SK-MEL-5 (cell line): Measurements from ENCODE around the gene PTPRM. TPM values are rescaled to one million over a fixed set of nuclear protein-coding genes. Genes with fewer than 3 reads are reported as not detected.

Experiments
- DNase-seq: peaks from one replicate; pipeline ENCODE4 v3.0.0-alpha.2; 2016; ENCODE audit warnings: low read depth, low spot score
- in situ Hi-C: cut with HindIII; loops from 2 replicates; pipeline ENCODE4 v1.10.0; 2016; ENCODE audit warnings: low sequenced_read_pairs, high pct_unique_total_duplicates, low pct_unique_long_range_greater_than_20kb
- total RNA-seq: library from RNA; depleted of rRNA; stranded (reverse); fragments of >200 nt; shearing (Covaris generic); gene quantifications from 2 replicates; pipeline ENCODE4 v1.2.3, GENCODE V29; 2014

The PTPRM gene
- total RNA-seq, 1 experiment from 2014 or later, result 43.7 TPM

GRCh38 chr18:8174771-8175170 lies 607.7 kb downstream of the PTPRM start:
- DNase-seq, result peak; percentile 11
- in situ Hi-C loops, result loop anchor here (10.0 kb wide), 1 partner anchor 300 kb away; no protein-coding TSS in a partner anchor

DNA sequence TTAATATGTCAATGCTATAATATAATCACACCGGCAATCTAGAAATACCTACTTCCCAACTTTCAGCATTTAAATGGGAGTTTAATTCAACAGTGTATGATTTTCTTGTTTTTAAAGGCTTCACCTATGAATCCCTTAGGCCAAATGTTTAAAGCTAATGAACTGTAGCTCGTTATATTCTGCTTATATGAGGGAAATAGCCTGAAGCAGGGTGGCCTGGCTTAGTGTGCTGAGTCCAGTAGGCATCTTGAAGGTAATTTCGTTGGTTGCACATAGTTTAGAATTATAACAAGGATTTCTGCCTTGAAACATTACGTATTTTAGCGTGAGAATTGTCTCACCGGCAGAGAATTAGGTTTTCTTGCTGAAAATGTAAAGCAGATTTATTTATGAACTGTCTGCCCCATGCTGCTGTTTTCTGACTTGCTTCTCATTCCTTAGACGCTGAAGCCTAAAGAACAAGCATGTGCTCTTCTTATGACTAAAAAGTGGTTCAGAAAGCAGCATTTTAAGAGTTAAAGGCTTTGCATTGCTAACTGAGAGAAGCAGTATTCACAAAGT lies 608.5 kb downstream of the PTPRM start:
- in situ Hi-C loops, result loop anchor here (10.0 kb wide), 1 partner anchor 299 kb away; no protein-coding TSS in a partner anchor
- DNase-seq, result no peak

- peak; percentile 98 for DNase-seq
- in situ Hi-C loops, result loop anchor here (10.0 kb wide), 1 partner anchor 299 kb away; no protein-coding TSS in a partner anchor
Measured at GRCh38 chr18:8176109-8176508, 609.0 kb downstream of the PTPRM start.

DNA sequence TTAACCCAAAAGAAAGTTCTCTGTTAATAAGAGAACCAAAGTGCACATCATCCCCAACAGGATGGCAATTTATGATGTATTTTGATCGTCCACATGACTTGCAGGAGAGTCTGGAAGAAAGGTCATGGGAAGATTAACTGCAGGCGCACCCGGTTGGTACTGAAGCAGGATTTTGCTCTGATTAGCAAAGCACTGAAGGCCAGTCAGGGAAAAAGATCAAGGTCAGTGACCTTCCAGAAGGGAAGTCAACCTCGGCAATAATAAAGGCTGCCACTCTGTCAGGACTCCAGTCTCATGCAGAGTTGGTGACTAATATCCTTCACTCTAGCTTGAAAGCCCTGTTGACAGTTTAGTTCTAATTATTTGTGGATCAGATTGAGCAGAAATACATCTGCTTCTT lies 609.4 kb downstream of the PTPRM start:
- in situ Hi-C loops, result loop anchor here (10.0 kb wide), 1 partner anchor 298 kb away; no protein-coding TSS in a partner anchor
- DNase-seq, result peak; percentile 97

GRCh38 chr18:8177330-8178016 lies 610.4 kb downstream of the PTPRM start:
- in situ Hi-C loops, result loop anchor here (10.0 kb wide), 1 partner anchor 297 kb away; no protein-coding TSS in a partner anchor
- DNase-seq, result peak; percentile 90

DNA sequence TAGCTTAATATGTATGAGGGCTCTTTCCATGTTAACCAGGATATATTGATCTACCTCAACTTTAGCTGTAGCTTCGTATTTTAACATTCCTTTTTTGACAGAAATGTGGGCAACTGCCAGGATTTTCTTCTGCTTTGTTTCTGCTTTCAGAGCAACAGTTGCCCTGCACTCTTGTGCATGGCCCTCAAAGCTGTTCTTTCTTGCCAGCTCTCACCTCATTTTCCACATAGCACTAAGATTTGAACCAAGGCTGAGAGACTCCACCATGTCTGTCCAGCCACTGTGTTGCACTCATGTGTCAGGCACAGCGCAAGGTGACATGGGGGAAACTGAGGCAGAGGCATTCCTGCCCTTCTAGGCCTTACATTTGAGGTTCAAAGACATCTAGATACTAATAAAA lies 619.3 kb downstream of the PTPRM start:
- in situ Hi-C loops, result no loop called here
- DNase-seq, result no peak

GRCh38 chr18:8188184-8188583 lies 621.1 kb downstream of the PTPRM start:
- in situ Hi-C loops, result no loop called here
- DNase-seq, result no peak

GRCh38 chr18:8190980-8191379 lies 623.9 kb downstream of the PTPRM start:
- in situ Hi-C loops, result no loop called here
- DNase-seq, result no peak

DNA sequence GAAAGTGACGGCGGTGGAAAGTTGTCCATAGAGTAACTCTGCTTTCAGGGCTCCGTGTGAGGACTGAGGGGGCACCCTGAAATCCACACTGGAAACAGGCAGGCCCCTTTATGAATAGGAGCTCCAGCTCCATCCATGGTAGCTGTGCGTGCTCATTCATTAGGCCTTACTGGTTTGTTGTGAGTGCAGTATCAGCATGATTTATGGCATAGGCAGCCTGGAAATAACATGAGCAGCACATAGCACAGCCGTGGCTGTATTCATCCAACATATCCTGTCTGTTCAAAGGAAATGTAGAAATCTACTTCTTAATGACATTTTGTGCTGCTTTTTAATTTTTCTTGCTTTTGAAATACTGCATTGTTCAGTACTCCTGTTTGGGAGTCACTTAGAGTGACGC lies 627.3 kb downstream of the PTPRM start:
- in situ Hi-C loops, result no loop called here
- no peak for DNase-seq

- in situ Hi-C loops, result no loop called here
- DNase-seq, result no peak
Measured at GRCh38 chr18:8196238-8196637, 629.1 kb downstream of the PTPRM start.

GRCh38 chr18:8197499-8197898 lies 630.4 kb downstream of the PTPRM start:
- in situ Hi-C loops, result no loop called here
- DNase-seq, result no peak

GRCh38 chr18:8207996-8208395 lies 640.9 kb downstream of the PTPRM start:
- in situ Hi-C loops, result no loop called here
- DNase-seq, result no peak

DNA sequence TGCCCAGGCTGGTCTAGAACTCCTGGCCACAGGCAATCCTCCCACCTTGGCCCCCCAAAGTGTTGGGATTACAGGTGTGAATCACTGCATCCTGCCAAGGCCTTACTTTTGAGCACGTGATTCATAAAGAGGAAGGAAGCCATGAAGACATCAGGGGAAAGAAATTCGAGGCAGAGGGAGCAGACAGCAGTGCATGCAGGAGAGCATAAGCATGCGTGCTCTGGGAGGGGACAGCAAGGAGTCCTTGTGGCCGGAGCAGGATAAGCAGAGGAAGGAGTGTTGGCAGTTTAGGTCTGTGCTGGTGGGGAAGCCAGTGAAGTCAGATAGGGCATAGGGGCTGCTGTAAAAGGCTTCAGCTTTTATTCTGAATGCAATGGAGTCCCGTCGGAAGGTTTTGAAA lies 641.6 kb downstream of the PTPRM start:
- no peak for DNase-seq
- in situ Hi-C loops, result no loop called here

DNA sequence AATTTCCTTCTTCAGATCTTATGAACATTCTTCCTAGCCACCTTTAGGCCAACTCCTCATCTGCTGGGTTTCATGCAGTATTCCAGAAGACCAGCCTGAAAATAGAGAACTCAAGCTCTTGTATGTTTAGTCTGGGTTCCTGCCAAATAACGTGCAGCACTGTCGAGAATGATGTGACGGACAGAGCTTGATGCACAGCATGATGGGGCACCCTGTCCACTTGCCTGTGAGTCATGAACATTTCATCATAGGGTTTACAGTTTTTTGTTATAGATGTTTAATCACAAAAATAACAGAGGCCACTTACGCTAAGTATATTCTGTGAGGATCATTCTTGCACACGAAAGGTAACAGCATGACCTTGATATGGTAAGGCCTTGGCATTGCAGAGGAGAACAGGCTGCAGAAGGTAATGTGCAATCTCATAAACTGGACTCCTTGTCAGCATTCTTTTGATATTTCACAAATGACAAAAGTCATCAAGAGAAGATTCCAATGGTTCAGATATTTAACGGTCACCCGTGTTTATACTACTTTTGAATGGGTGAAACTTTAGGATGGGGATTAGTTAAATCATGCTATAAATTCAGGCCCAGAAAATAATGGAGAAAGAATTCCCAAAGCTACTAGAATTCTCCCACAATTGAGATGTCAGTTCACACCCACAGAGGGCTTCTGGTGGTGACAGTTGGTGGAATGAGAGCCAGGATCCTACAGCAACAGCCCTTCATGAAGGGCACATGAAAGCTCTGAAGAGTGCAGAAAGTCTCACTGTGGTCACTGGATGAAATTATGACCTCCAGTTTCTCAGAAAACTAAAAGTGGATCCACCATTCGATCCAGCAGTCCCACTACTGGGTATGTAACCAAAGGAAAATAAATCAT lies 646.0 kb downstream of the PTPRM start:
- no peak for DNase-seq
- in situ Hi-C loops, result no loop called here

GRCh38 chr18:8215741-8216140 lies 648.6 kb downstream of the PTPRM start:
- in situ Hi-C loops, result no loop called here
- DNase-seq, result no peak

- DNase-seq, result no peak
- in situ Hi-C loops, result no loop called here
Measured at GRCh38 chr18:8217051-8217564, 650.0 kb downstream of the PTPRM start.

GRCh38 chr18:8218197-8218596 lies 651.1 kb downstream of the PTPRM start:
- no peak for DNase-seq
- in situ Hi-C loops, result no loop called here

- in situ Hi-C loops, result no loop called here
Measured at GRCh38 chr18:8221452-8221851, 654.3 kb downstream of the PTPRM start.

More at GRCh38 chr18:8221452-8221851, 654.3 kb downstream of the PTPRM start:
- no peak for DNase-seq
